ENCODE results near the gene WWOX.

DNA sequence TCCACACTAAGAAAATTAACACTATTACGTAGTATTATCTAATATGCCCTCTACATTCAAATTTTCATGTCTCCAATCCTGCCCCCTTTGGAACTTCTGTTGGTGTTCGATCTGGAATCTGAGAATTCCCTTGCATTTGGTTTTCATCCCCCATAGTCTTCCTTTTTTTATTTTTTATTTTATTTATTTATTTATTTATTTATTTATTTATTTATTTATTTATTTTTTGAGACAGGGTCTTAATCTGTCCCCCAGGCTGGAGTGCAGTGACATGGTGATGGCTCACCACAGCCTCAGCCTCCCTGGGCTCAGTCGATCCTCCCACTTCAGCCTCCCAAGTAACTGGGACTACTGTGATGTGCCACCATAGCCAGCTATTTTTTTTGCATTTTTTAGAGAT, 911.8 kb downstream of the WWOX start:
- TF ChIP-seq EP300 (IDR thresholded peaks at IDR 0.05) = no peak
- TF ChIP-seq, protein P1, sequence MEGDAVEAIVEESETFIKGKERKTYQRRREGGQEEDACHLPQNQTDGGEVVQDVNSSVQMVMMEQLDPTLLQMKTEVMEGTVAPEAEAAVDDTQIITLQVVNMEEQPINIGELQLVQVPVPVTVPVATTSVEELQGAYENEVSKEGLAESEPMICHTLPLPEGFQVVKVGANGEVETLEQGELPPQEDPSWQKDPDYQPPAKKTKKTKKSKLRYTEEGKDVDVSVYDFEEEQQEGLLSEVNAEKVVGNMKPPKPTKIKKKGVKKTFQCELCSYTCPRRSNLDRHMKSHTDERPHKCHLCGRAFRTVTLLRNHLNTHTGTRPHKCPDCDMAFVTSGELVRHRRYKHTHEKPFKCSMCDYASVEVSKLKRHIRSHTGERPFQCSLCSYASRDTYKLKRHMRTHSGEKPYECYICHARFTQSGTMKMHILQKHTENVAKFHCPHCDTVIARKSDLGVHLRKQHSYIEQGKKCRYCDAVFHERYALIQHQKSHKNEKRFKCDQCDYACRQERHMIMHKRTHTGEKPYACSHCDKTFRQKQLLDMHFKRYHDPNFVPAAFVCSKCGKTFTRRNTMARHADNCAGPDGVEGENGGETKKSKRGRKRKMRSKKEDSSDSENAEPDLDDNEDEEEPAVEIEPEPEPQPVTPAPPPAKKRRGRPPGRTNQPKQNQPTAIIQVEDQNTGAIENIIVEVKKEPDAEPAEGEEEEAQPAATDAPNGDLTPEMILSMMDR (IDR thresholded peaks at IDR 0.05) = no peak
